Activated CD4-positive, CD25-positive, alpha-beta regulatory T cell treated with anti-CD3 and anti-CD28 coated beads, Interleukin-2, amount 50 U/mL, for 72 hours (primary cell): ENCODE measurements around the gene CATSPERZ.

Experiments
- DNase-seq: peaks from one replicate; pipeline ENCODE4 v3.0.0; 2021

CATSPERZ gene, protein sequence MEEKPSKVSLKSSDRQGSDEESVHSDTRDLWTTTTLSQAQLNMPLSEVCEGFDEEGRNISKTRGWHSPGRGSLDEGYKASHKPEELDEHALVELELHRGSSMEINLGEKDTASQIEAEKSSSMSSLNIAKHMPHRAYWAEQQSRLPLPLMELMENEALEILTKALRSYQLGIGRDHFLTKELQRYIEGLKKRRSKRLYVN

DNA sequence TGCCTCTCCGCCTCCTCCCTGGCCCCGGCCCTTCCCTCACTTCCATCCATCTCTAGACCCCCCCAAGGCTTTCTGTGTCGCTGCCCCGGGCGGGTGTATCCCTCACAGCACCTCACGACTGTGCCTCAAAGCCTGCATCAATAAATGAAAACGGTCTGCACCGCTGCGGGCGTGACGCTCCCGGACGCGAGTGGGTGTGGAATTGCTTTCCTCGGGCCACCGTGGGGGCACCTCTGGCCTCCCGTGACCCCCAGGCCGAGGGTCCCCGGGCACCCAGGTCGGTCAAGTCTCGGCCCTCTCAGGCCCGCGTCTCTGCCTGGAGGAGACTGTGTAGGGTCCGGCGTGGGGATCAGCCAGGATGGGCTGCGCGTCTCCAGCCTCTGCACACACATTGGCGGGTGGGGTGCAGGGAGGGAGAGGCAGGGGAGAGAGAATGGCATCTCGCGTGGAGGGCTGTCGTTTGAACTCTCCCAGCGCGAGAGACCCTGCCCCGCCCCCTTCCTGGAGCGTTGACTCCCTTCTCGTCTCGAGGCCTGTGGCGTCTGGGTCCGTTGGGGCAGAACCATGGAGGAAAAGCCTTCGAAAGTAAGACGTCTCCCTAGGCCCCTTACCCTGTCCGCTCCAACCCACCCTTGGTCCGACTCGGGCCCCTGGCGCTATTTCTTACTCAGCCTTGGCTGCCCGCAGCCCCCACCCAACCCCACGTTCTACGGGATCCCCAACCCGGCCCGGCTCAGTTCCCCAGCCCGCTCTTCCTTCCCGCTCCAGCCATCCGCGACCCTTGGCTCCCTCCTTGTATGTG is at the start of gene CATSPERZ:
Gene CATSPERZ (plus strand): TSS at position 512 of the 802 bp plus-strand sequence. CDS start 53 bp downstream, at position 565.
- DNase-seq = no peak

GRCh38 chr11:64250415-64251015 is 49.6 kb upstream of the CATSPERZ start:
- DNase-seq = no peak

DNA sequence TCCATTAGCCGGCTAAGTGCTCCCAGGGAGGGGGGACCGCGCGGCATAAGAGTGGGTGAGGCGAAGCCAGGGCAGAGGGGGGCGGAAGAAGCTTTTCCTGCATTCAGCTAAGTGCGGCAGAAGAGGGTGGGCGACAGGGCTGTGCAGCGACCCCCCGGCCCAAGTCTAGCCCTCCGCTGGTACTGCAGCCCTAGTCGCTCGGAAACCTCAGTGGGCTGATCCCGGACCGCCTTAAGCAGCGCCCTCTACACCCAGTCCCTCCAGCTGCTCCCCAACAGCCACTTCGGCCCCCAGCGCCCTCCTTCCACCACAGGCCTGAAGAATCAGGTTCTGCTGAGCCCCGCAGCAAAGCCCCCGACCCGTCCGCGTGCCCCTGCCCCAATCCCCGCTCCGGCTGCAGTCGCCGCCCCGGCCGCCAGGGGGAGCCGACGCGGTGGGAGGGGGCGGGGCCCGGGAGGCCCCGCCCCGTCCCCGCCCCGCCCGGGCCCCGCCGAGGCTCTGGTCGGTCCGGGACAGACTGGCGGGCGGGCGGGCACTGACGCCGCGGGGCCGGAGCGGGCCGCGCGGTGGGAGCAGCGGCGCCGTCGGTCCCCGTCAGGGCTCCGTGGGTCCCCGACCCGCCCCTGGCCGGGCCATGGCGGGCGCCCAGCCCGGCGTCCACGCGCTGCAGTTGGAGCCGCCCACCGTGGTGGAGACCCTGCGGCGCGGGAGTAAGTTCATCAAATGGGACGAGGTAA is 49.0 kb upstream of the CATSPERZ start, which contains the start of gene PLCB3:
Gene PLCB3 (plus strand): TSS at position 515 of the 737 bp plus-strand sequence. CDS start 120 bp downstream, at position 635.
- peak; percentile 73 for DNase-seq

DNA sequence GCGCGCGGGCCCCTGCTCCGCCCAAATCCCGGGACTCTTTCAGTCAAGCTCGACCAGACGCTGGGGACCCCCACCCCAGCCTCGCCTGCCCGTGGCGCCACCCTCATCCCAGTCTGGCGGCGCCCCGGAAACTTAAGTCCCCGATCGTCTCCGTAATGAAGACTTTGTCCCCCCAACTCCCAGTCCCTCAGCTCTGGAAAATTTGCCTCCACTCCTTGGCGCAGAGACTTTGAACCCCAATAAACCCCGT is 48.5 kb upstream of the CATSPERZ start:
- DNase-seq = no peak

DNA sequence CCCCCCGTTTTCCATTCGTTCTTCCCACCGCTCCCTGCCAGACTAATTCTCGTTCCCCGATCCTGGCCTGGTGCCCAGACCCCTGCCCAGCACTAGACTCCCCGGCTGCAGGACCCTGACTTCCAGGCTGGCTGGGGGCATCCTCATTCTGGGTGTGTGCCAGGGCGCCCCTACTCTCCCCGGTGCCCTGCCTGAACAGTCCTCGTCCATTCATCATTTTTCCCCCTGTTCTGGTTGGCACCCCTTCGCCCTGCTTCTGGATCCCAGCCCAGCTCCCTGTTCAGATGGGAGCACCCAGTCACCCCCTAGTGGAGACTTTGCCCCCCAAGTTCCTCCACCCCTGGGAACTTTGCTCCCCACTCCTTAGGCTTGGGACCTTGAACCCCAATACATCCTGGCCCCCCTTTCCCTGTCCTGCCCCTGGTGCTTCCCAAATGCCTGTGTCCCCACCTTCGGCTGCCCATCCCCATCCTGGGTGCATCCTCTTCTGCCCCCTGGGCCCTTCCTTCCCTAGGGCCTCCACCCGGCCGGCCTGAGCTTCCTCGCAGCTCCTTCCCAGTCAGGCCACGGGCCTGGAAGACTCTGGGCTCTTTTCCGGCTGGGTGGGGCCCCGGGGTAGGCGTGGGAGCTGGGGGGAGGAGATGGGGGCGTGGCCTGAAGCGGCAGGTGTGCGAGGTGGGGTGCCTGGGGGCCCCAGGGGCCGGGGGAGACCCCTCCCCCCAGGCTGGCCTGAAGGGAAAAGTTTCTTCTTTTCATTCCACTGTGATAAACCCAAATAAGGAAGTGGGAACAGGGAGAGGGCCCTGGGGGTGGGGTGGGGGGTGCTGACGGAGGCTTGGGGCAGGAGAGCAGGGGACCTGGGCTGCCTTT is 47.9 kb upstream of the CATSPERZ start:
- DNase-seq = no peak

DNA sequence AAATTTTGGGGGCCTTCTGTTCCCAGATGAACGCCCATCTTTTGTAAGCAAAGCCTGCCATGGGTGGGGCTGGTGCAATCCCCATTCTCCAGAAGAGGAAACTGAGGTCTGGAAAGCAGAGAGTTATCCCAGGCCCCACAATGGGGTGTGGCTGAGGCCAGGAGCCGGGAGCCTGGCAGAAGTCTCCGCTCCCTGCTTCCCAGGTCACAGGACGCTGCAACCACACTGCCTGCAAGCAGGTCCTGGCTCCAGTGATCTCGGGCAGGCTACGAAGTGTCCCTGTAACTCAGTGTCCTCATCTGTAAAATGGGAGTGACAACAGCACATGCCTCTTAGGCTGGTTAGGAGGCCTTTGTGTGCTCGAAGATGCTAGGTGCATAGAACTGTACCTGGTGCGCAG is 47.1 kb upstream of the CATSPERZ start:
- DNase-seq = no peak

- no peak for DNase-seq
Observed at GRCh38 chr11:64253481-64253880, 46.7 kb upstream of the CATSPERZ start.

DNA sequence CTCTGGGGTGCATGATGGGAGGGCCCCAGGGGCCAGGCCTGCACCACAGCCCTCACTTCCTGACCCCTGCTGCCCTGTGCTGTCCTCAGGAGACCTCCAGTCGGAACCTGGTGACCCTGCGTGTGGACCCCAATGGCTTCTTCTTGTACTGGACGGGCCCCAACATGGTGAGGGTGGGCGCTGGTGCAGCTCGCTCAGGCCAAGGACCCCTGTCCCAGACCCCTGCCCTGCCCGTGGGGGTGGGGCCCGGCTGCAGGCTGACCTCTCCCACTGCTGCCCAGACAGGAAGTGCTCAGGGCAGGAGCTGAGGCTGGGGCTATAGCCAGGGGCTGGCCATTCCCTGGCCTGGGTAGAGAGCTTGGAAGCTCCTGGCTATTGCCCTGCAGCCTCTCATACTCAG is 45.8 kb upstream of the CATSPERZ start:
- no peak for DNase-seq

GRCh38 chr11:64255135-64256128 is 44.7 kb upstream of the CATSPERZ start:
- no peak for DNase-seq

GRCh38 chr11:64256300-64256699 is 43.9 kb upstream of the CATSPERZ start:
- DNase-seq = no peak

GRCh38 chr11:64258356-64258755 is 41.8 kb upstream of the CATSPERZ start:
- DNase-seq = no peak

DNA sequence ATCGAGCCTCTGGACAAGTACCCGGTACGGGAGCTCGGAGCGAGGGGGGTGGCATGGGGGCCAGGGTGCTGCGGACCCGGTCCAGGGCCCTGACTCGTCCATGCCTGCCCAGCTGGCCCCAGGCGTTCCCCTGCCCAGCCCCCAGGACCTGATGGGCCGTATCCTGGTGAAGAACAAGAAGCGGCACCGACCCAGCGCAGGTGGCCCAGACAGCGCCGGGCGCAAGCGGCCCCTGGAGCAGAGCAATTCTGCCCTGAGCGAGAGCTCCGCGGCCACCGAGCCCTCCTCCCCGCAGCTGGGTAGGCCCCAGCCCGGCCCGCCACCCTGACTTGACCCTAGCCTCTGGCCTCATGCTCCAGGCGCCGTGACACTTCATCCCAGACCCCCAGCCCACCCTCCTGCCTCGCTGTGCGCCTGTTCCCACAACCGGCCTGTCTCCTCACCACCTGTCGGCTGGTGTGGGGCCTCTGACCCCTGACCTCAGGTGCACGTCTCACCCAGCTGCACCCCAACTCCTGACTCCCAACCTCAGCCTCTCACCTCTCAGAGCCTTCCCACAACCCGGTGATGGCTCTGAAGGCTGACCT is 41.1 kb upstream of the CATSPERZ start:
- no peak for DNase-seq

DNA sequence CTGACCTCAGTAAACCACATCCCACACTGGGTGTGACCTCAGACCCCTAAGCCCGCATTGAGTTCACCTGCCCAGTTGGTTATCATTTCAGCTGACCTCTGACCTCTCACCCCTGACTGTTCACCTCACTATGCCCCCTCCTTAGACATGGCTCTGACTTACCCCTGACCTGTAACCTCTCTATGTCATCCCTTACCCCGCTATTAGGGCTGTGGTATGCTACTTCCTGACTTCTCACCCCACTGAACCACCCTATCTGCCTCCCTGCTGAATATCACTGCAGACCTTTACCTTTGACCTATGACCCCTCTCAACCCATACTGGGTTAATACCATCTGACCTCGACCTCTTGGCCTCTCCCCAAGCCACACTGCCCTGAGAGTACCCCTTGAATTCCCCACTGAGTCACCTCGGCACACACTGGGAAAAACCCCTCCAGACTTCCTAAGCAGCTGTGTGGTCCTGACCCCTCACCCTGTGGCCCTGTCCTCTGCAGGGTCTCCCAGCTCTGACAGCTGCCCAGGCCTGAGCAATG is 40.6 kb upstream of the CATSPERZ start:
- DNase-seq = no peak

DNA sequence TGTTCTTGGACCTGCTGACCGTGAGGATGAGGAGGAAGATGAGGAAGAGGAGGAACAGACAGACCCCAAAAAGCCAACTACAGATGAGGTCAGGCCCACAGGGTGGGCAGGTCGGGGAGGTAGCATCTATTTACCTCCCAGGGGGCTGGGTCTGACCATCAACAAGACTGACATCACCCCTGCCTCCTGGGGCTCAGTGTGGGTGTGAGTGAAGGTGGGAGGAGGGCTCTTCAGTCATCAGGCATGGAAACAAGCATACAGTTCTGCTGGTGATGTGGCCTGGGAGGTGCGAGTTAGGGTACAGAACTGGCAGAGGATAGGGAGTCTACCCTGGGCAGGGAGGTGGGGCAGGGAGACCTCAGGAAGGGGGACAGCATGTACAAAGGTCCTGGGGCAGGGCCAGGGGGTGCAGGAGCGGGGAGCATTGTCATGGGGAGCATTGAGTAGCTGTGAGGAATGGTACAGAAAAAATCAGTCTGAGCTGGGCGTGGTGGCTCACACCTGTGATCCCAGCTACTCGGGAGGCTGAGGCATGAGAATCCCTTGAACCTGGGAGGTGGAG is 39.9 kb upstream of the CATSPERZ start:
- DNase-seq = no peak

- DNase-seq = no peak
Observed at GRCh38 chr11:64261556-64262080, 38.5 kb upstream of the CATSPERZ start.

- DNase-seq = no peak
Observed at GRCh38 chr11:64262271-64263002, 37.7 kb upstream of the CATSPERZ start.

- DNase-seq = no peak
Observed at GRCh38 chr11:64263021-64263946, 36.9 kb upstream of the CATSPERZ start.

GRCh38 chr11:64263947-64264317 is 36.2 kb upstream of the CATSPERZ start:
- no peak for DNase-seq
